ENCODE data around the gene ATP9B.

- TF ChIP-seq ZNF274 (IDR thresholded peaks at IDR 0.05; ENCODE audit: low read depth, low read length) (no peak), YY1 (IDR thresholded peaks at IDR 0.05; ENCODE audit: insufficient read depth, insufficient read length) (no peak)
Measured at GRCh38 chr18:79305911-79306310, 236.7 kb downstream of the ATP9B start.
